Stimulated activated CD4-positive, alpha-beta T cell treated with anti-CD3 and anti-CD28 coated beads, Interleukin-12 subunit alpha, Interleukin-12 subunit beta, amount 100 ng/mL, for 4 hours (primary cell): ENCODE measurements around the gene CCDC148.

Experiments used
- DNase-seq: peaks from one replicate; pipeline ENCODE4 v3.0.0-alpha.2; 2020

The CCDC148 gene

DNA sequence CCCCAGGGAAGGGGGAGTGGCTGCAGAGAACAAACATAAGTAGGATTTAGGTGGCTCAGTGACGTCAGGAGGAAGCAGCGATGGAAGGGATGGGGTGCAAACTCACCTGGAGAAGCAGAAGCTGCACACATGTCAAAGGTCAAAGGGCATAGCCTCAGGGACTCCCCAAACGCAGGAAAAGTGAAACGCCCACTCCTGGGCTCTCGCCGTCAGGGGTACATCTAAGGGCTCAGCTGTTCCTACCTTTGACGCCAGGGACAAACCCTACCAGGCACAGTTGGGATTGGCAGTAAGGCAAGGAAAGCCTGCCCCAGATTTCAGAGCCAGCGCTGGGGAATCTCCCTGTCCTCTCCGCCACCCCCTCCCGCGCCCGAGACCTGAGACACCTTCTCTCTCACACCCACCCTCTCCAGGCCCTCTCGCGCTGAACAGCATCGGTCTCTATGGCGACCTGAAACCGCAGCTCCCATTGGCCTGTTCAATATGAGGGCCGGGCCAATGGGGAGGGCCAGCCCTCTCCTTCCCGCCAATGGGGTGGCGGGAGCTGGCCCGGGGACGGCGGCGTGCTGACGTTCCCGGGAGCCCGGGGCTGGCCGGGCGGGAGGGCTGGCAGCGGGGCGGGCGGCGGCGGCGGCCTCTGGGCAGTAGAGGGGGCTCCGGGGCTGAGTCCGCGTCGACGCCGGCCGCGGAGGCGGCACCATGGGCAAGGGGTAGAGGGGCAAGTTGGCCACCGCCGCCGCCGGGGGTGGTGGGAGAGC lies at the start of gene CCDC148, which contains the start of gene PKP4:
Gene CCDC148 (minus strand): TSS at position 445 of the 758 bp plus-strand sequence. CDS start 314 bp downstream, at position 131.
Gene PKP4 (plus strand): TSS at position 644 of the 758 bp plus-strand sequence. CDS start 76,233 bp downstream, outside the sequence.
- peak; percentile 82 for DNase-seq

DNA sequence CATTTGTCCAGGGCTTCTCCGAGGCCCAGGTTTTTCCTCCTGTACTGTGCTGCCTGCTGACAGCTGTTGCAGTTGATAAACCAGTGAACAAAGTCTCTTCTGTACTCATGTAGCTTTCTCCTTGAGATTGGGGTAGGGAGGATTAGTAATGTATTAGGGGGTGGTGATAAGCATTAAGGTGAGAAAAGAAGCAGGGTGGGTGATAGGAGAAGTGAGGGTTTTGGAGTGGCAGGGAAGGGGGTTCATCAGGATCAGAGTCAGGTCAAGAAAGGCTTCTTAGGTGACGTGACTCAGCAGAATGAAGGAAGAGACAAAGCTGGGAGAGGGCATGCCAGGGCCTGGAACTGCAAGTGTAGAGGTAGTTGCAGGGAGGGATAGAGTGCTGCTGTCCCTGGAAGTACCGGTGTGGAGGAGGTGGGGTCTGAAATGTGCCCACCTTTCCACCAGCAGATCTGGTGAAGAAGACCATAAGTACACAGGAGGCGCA lies 48.9 kb upstream of the CCDC148 start:
- no peak for DNase-seq

DNA sequence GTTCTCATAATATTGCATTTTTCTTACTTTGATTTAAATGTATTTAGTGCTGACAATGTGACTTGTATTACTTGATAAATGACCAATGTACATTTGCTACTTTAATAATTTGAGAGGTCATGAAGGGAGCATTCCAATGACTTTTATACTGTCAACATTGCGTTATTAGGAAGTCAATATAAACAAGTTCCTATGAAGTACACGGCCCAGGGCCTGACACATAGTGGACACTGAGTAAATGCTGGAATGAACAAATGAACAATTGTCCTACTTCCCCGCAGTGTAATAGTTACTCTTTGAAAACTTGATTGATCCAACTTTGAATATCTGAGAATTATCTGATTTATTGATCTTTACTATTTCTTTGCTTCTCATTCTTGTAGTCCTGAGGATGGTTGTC lies 47.5 kb upstream of the CCDC148 start:
- DNase-seq: no peak

DNA sequence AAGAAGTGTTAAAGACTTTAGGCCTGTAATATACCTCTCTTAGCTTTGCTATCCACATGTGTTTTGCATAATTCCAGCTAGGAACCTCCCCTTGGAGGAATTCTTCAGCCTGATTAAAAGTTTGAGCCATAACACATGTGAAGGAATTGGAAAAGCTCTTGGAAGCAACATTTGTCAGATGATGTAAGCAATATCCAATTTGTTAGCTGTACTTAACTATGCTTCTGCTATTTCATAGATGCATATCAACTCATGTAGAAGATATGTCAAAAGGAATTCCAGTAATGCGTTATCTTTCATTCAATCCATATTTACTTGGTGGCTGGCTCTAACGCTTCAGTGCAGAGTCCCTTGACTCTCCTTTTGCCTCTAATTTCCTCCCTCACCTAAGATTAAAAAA lies 46.4 kb upstream of the CCDC148 start:
- no peak for DNase-seq

DNA sequence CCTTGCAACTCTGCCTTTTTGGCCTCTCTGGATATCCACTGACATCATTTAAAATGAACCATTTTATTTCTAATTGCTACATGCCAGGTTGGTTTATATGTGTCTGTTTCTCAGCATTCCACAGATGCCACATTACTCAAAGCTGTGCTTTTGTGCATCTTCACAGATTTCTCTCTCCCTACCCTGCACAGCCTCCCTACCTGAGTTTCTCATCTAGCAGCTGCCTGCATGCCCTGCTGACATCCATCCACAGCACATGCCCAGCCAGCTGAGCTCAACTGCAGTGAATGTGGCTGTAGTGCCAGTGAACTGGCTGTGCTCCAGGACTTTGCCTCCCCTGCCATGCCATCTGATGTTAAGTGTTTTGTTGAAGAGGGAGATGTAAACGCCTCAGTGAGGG lies 44.7 kb upstream of the CCDC148 start:
- no peak for DNase-seq

DNA sequence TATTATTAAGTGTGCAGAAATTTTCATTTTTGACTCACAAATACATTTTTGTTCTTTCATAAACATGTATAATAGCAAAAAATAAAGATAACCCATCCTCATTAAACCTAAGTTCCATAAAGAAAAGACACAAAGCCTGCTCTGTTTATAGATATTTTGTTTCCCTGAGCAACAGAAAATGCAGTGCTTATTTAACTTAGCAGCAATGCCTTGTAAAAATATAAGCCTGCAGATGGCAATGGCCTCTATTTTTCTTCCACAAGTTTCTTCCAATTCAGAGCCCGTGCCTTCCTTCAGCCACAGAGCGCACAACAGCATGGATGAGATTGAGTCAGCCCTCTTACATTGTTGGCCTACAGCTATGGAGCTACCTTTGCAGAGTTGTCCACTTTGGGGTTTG lies 43.8 kb upstream of the CCDC148 start:
- DNase-seq: no peak

DNA sequence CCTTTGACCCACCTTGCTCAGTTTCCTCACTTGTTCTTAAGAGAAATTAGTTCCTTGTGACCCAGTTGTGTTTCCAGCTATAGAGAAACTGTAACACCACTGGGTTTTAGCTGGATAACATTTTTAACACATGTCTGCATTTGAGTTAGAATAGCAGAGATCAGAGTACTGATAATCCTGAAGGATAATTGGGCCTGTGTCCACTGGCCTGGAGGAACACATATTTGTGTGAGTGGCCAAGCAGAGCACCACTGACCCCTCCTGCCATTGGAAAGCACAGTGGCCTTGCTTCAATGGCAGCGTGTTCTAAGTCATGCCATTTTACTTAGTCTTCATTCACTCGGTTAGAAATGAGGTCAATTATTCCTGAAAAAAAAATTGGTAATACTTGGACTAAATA lies 42.8 kb upstream of the CCDC148 start:
- no peak for DNase-seq

DNA sequence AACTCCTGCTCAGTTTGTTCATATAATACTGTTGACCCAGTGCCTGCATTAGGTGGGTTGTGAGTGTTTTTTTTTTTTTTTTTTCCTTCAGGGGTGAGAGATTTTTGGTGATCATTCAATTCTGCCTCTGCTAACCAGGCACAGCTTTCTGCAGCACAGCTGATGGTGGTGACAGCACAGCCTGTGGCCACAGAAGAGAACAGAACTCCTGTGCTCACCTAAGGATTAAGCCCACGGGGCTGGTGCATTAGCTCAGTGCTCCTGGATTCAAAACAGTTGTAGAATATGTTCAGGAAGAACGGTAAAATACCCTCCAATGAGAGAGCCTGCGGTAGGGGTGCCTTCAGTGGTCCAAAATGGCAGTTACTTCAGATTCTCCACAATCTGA lies 42.2 kb upstream of the CCDC148 start:
- no peak for DNase-seq

DNA sequence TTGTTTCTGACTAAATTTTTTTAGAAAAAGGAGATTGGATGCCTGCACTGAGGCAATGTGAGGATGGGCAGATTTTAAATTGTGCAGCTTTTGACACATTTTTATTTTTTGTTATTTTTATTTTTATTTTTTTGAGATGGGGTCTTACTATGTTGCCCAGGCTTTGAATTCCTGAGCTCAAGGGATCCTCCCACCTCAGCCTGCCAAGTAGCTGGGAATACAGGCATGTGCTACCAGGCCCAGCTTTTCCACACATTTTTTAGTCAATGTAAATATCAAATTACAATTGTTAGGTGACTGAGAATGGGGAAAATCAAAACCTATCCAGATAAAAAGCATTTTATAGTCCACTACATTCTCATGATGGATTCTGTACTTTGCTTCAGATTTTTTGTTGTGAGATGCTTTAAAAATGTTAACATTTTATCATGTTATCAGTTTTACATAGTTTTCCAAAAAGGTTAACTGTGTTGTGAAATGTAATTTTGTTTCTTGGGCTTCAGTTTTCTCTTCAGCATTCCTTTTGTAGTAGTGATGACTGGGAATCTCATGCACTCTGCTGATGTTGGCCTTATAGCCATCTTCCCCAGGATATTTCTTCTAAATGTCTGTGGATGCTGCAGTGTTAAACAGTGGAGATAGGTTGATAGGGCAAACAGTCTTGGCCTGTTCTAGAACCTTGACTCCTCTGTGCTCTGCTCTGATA lies 41.6 kb upstream of the CCDC148 start:
- no peak for DNase-seq

DNA sequence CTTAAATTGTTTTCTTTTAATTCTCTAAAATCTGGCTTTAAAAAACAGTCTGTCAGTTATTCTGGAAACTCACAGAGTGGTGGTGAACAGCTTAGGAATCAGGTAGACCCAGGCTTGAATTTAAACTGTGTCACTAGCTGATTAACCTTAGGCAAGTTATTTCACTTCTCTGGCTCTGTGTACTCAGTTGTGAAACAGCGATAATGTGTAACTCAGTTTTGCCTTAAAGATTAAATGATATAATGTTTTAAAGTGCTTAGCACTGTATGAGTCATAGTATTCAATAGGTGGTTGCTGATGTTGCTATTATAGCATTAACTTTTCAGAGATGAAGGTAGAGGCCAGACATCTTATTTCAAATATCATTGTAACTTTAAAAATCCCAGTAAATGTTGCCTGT lies 40.9 kb upstream of the CCDC148 start:
- DNase-seq: no peak

DNA sequence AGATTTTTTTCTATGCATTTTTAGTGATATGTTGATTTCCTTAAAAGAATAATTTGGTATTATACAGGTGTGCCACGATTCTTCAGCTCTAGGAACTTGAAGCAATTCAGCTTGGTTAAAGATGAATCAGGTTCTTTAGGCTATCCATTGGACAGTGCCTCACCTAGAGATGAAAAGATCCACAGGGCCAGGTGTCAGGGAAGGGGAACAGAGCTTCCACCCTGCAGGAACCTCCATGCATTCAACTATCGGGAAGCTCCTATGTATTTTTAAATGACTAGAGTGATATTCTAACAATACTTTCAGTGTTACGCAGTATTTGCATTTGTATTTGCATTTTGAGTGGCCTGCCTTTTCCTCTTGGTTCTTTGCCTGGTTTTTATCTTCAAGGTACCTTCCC lies 40.4 kb upstream of the CCDC148 start:
- no peak for DNase-seq

DNA sequence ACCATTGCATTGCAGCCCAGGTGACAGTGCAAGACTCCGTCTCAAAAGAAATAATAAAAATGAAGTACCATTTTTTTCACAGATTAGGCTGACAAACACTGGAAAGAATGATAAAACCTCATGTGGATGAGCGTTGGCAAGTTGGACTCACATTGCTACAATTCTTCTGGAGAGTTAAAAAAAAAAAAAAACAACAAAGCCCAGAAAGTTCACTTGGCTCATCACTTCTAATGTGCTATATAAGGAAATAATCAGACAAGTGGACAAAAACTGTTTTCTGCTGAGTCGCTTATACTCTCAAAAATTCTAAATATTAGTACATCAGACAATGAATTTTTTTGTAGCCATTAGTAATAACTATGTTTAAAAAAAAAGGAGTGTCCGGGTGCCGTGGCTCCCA lies 38.6 kb upstream of the CCDC148 start:
- DNase-seq: no peak

DNA sequence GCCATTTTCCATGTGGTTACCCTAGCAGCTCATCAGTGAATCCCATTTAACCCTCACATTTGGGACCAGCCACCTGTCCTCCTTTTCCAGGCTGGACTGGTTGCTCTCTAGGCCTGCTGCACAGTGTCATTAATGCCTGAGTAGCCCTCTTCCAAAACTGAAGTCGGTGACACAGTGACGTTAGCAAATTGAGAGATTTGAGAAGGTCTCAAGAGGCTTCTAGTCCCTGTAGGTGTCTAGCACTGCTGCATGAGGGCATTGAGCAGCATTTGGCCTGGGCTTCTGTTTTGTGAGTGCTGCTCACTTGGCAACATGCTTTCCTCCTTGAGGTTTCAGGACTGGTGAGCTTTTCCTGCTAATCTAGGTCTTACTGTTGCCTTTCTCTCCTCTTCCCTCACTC lies 36.9 kb upstream of the CCDC148 start:
- DNase-seq: no peak

DNA sequence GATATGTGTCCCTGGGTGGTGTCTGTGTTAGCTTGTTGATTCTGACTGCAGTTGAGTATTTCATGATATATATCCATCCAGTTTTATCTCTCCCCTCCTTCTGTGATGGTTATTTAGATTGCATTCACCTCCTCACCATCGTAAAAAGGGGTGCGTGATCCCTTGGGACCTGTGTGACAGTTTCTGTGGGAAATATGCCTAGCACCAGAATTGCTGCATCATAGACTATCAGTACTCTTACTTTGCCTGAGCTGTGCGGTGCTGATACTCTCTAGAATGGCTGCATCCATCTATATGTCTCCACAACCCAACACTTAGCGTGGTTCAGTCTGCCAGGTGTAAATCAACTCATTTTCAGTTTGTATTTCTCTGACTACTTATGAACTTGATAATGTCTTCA lies 34.5 kb upstream of the CCDC148 start:
- no peak for DNase-seq

DNA sequence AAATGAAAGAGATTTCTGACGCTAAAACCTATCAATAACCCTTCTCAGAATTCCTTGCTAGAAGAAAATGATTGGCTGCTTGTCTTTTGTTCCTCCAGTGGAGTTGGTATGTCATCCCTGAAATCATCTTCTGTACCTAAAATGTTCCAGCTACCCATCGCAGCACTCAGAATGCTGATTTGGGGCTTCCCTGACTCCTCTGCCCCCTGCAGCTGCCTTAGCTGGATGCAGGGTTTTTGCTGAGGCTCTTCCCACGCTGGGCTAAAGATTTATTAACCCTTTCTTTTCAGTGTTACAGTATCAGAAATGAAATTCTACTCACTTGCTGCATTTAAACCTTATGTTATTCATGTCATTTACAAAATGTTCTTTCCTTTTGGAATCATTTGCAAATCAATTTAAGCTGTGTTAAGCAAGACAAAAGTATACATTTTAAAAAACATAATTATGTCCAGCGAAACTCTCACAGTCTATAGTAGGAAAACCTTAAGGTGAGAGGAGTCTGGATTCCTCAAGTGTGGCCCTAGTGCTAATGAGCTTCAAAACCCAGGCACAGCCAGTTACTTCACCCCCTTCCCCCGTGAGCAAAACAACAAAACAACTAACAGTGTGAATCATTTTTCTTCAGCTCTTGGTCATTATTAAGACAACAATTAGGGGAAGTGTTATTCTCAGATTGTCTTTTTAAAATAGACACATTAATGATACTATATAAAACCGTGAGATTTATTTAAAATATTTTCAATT lies 33.0 kb upstream of the CCDC148 start:
- no peak for DNase-seq

DNA sequence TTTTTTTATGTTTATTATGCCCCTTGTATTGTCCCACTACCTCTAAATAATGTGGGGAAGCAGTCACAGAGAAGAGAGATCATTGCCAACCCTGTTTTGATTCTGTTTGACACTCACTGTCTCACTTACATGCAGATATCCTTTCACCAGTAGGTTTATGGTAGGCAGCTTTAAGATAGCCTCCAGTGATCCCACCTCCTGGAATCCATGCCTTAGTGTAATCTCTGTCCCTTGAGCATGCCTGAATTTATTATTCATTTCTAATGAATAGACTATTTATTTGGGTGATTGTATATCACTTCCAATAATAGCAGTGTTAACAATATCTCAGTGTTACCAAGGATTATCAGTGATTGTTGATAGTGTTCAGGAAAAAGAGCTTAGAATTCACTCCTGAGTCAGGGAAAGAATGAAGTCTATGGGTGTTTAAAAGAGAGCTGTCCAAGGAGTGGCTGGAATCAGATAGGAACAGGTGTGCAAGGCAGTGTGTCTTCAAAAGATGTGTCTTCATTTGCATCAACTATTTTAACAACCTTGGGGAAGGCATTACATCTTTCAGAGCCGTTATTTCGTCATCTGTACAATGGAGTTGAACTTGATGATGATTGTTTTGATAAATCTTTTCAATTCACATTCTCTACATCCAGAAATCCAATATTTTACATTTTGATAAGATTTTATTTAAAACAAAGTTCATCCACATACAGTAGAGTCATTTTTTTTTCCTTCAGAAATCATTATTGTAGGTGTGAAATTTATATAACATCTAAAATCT lies 32.1 kb upstream of the CCDC148 start:
- no peak for DNase-seq

DNA sequence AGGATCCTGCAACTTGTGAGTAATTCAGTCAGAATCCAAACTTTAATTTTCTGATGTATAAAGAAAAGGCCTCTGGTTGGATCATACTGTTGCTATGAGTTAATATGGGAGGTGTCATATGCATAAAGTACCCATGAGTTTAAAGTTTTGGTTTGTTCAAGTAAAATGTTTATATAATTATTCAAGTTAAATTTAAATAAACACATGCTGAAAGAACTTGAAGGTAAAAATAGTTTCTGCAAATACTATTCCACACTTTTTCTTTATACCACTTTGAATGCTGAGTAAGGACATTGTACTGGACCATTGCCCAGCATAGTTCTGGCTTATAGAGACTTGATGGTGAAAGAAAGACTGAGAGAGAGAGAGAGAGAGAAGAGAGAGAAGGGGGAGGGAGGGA lies 30.9 kb upstream of the CCDC148 start:
- no peak for DNase-seq

DNA sequence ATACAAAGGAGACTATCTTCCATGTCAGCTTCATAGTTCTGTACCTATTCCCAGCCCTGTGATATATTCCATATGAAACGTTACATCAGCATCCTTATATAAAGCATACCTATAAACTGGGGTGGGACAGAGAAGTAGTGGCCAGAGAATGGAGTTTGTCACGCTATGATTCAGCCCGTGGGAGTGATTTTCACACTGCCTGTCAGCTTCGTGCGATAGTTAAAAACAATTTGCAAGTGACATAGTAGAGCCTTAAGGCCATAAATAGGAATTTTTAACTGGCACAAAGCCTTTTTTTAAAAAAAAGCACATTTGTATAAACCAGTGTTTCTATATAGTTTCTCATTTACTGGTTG lies 30.4 kb upstream of the CCDC148 start:
- no peak for DNase-seq

DNA sequence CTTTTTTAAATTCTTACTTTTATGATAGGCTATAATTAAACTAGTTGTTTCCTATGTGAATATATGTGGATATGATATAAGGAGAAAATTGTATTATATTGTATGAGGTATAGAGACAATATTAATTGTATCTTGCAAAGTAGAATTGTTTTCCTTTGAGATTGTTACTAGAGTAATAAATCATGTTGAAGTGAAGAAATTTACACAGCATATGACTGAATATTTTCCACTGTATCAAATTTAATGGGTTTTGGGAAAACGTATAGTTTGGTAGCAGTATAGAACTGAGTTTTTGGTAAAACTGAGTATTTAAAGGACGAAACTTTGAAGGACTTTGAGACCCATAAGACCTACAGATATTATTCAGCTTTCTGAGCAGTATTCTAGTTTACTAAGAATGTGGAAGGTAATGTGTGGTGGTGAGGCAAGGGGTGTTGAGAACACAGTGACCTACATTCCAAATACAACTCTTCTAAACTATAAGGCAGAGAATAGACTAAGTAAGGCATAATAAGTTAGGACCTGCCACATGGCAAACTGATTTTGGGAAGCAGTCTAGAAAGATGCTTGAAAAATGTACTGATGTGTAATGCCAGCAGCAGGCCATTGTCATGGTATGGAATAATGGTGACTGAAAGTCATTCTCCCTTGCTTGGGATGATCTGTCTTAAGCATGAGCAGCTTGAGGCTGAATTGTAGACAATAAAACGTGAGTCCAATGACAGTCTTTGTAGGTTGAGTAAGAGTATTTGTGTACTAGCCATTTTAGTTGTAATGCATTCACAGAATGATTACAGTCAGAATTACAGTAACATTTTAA lies 29.8 kb upstream of the CCDC148 start:
- no peak for DNase-seq

DNA sequence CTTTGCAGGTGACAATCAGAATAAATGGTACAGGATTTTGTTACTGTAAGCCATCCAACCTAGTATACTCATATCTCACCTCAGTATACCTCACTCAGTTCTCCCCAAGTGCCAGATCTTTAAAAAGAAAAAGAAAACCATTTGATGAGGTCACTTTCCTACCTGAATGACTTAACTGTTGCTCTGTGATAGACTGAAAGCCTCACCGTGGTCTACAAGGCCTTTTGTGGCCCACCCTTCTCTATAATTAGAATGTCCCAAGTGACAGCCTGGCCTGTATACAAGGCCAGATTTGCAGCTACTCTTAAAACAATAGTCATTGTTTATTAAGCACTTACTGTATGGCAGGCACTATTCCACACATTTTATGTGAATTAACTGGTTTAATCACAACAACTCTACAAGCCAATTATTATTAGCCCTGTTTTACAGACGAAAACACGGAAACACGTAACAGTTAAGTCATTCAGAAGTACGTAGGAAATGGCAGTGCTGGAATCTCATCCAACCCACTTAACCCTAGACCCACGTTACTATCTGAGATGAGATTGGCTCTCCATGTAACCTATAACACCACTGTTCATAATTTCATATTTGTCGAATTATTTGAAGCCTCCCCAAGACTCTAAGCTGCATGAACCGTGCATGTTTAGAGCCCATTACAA lies 28.5 kb upstream of the CCDC148 start:
- no peak for DNase-seq

DNA sequence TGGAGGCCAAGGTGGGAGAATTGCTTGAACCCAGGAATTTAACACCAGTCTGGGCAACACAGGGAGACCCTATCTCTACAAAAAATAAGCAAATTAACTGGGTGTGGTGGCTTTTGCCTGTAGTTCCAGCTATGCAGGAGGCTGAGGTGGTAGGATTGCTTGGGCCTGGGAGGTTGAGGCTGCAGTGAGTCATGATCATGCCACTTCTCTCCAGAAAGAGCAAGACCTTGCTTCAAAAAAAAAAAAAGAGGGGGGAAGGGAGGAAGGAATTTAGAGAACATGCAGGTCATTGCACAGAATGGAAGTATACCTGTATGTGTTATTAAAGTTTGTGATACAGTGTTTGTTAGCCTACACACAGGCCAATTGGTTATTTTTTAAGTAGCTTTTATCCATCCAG lies 26.0 kb upstream of the CCDC148 start:
- DNase-seq: no peak
